Body of pancreas (tissue), 4 donors: Measurements from ENCODE around the gene EYS. TPM values are rescaled to one million over a fixed set of nuclear protein-coding genes. Genes with fewer than 3 reads are reported as not detected.

Source experiments
- ATAC-seq: fragments of 150-250 bp; one replicate; pipeline ENCODE4 v1.9.1; 2016
- DNase-seq, 4 donors: peaks; one replicate each; pipeline ENCODE4 v3.0.0-alpha.2; 2019
- H3K27ac ChIP-seq, 4 donors: fragments of 200-600 bp; sonication (generic); 1 replicate in 3 of 4; 2 replicates in 1 of 4; pipeline versions ENCODE4 v1.5.1 to v1.6.1; 2016 to 2019; ENCODE audit warnings: mild to moderate bottlenecking in 1 of 4, mixed read lengths in 1 of 4, moderate library complexity in 1 of 4
- H3K27me3 ChIP-seq, 2 donors: fragments of 200-600 bp; sonication (generic); one replicate each; pipeline ENCODE4 v1.6.0; 2016; ENCODE audit warnings: mild to moderate bottlenecking in 1 of 2
- H3K36me3 ChIP-seq, 2 donors: fragments of 200-600 bp; sonication (generic); replicated peaks in 1 of 2; 2 replicates each; pipeline ENCODE4 v1.5.1; 2016; ENCODE audit warnings: low read depth in 2 of 2; ENCODE audit not compliant: insufficient read depth in 1 of 2
- H3K4me1 ChIP-seq: fragments of 200-600 bp; sonication (generic); one replicate; pipeline ENCODE4 v1.6.0; 2016
- H3K4me3 ChIP-seq, 2 donors: fragments of 200-600 bp; sonication (generic); 1 replicate in 1 of 2; 2 replicates in 1 of 2; pipeline ENCODE4 v1.5.1; 2016 to 2019
- H3K9me3 ChIP-seq, 3 donors: fragments of 200-600 bp; sonication (generic); 1 replicate in 2 of 3; 2 replicates in 1 of 3; pipeline ENCODE4 v1.5.1; 2016
- CTCF ChIP-seq, 7 experiments: fragments of 450-650 bp in 4 of 7; fragments of 200-600 bp in 3 of 7; sonication (generic) in 3 of 7; IDR thresholded peaks; one replicate each; pipeline ENCODE4 v1.5.1; 2016 to 2019; ENCODE audit warnings: antibody characterized with exemption in 7 of 7
- POLR2A ChIP-seq, 3 donors: fragments of 450-650 bp; IDR thresholded peaks; one replicate each; pipeline ENCODE4 v1.6.1; 2016; ENCODE audit warnings: antibody characterized with exemption in 3 of 3, mild to moderate bottlenecking in 2 of 3
- WGBS, 2 donors: methylation state at CpG; one replicate each; pipeline ENCODE4 v1.1.5; 2017; 5-methylcytosine and 5-hydroxymethylcytosine counted together
- intact Hi-C: fragments of 100-400 bp; cut with DNase I; formaldehyde crosslinking; loops from one replicate; pipeline ENCODE4 v1.15.1; 2023
- total RNA-seq, 2 donors: library from RNA; depleted of rRNA; stranded (reverse); fragments of >200 nt; gene quantifications; one replicate each; pipeline ENCODE4 v1.1.0, GENCODE V29; 2016

The EYS gene
- total RNA-seq, 2 donors from 2014 or later = 0.26 TPM; not detected in 1

DNA sequence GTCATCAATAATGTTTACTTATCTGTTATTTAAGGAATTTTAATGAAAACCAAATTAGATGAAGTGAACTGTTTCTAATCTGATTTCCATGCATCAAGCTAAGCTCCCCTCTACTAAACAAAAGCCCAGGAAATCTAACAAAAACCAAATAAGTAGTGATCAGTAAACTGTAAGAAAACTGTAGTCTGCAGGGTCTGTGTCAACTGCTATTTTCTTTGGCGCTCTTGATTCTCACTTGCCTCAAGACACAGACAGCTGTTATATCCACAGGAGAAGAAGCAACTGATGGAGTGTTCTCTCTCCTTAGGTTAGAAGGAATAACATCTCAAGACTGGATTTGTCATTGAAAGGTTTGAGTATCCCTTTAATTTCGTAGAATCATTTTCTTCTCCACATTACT, 1777.9 kb downstream of the EYS start:
- WGBS, 2 donors = 48 to 63% methylated on average over 2 of the region's 2 CpGs
- no peaks in the 10 kb centered on the region for H3K36me3 ChIP-seq
- no peaks in the 10 kb centered on the region for H3K27me3 ChIP-seq
- H3K27ac ChIP-seq = no peak overlapping the region
- ATAC-seq (no peak), DNase-seq (no peak)
- no peaks in the 10 kb centered on the region for H3K9me3 ChIP-seq
- intact Hi-C loops = no loop called here
- peaks cover 6% of the 10 kb centered on the region for H3K4me1 ChIP-seq
- TF ChIP-seq CTCF (IDR thresholded peaks at IDR 0.05) (no peak), POLR2A (IDR thresholded peaks at IDR 0.05) (no peak)
- no peak overlapping the region for H3K4me3 ChIP-seq

DNA sequence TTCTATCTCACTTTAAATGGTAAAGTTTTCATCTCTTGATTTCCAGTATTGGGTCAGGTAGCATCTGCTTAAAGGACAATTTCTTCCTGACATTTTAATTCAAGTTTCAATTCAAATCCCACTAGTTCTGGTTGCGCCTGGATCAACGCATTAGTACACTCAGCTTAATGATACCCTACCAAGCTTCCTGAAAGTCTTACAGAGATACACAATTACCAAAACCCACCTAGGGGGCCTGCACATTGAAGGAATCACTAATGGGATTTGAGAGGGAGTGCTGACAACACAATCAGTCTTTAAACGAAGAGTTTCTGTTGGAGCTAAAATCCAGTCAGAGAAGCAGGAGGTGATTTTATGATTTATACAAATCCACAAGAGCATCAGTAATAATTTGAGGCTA, 1778.4 kb downstream of the EYS start:
- Histone ChIP-seq H3K36me3 (no peaks in the 10 kb centered on the region), H3K4me3 (no peak overlapping the region), H3K27me3 (no peaks in the 10 kb centered on the region), H3K27ac (no peak overlapping the region), H3K9me3 (no peaks in the 10 kb centered on the region), H3K4me1 (peaks cover 6% of the 10 kb centered on the region)
- no peak for ATAC-seq
- intact Hi-C loops = no loop called here
- WGBS, 2 donors = 67 to 72% methylated on average over 3 of the region's 3 CpGs
- no peak for DNase-seq
- TF ChIP-seq CTCF (IDR thresholded peaks at IDR 0.05) (no peak), POLR2A (IDR thresholded peaks at IDR 0.05) (no peak)

DNA sequence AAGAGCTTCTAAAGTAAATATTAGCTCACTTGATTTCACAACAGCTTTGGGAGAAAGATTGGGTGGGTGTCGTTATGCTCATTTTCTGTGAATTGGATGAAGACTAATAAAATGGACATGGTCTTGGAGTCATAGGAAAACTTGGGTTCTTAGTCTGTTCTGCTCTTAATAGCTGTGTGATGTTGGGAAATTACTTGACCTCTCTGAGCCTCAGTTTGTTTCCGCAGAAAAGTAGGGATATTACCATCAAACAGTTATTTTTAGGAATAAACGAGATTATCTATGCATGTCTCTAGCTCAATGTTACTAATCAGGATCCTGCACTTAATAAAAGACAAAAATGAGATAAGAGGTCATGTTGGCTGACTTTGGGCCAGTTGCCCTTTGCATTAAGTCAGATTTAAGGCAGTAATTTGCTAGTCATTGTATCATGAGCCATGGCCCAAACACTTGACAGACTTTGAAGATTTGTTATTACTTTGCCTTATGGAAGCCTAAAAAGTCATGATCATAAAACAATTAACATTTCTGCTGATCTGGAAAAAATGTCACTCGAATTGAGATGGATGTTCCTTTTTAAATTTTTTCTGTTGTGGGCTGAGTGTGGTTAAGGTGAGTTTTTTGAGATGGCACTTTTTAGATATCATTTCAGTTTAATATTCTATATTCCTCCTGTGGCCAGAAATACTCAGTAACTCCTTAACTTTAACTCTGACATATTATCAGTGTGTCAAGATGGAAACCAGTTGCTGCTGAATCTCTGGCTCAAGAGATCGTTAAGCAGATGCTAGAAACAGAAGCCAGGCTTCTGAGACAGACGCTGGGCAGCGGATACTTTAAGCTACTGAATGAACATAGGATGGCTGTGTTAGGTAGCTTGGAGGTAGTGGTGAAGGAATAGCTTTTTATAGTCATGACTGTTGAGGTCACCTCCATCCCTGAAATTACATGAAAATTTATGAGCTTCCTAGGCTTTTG, 1779.8 kb downstream of the EYS start:
- H3K36me3 ChIP-seq = no peaks in the 10 kb centered on the region

GRCh38 chr6:63926258-63926780, 1780.7 kb downstream of the EYS start:
- ATAC-seq (no peak), DNase-seq (no peak)
- TF ChIP-seq CTCF (IDR thresholded peaks at IDR 0.05) = no peak
- TF ChIP-seq POLR2A (IDR thresholded peaks at IDR 0.05) = no peak
- Histone ChIP-seq H3K27ac (no peak overlapping the region), H3K4me3 (no peak overlapping the region), H3K9me3 (no peaks in the 10 kb centered on the region), H3K36me3 (no peaks in the 10 kb centered on the region), H3K27me3 (no peaks in the 10 kb centered on the region), H3K4me1 (peaks cover 6% of the 10 kb centered on the region)
- intact Hi-C loops = no loop called here
- 36 to 60% methylated on average over 1 of the region's 1 CpG for WGBS, 2 donors

More for the DNA sequence above, 1779.8 kb downstream of the EYS start:
- no peaks in the 10 kb centered on the region for H3K27me3 ChIP-seq
- DNase-seq (no peak), ATAC-seq (no peak)
- intact Hi-C loops = no loop called here
- no peak overlapping the region for H3K27ac ChIP-seq
- H3K4me1 ChIP-seq = peaks cover 6% of the 10 kb centered on the region
- no peak overlapping the region for H3K4me3 ChIP-seq
- H3K9me3 ChIP-seq = no peaks in the 10 kb centered on the region
- 44 to 66% methylated on average over 7 of the region's 7 CpGs for WGBS, 2 donors
- TF ChIP-seq POLR2A (IDR thresholded peaks at IDR 0.05) = no peak
- no peak for TF ChIP-seq CTCF (IDR thresholded peaks at IDR 0.05)
